Upper lobe of left lung (tissue), 4 donors: ENCODE results near the gene CA4.

Experiments used
- CTCF ChIP-seq, 6 experiments: fragments of 450-650 bp in 4 of 6; fragments of 200-600 bp in 2 of 6; sonication (generic) in 2 of 6; IDR thresholded peaks; one replicate each; pipeline ENCODE4 v1.5.1; 2016 to 2019; ENCODE audit warnings: antibody characterized with exemption in 6 of 6
- POLR2AphosphoS5 ChIP-seq, 2 donors: sonication (generic); formaldehyde crosslinking; IDR thresholded peaks; one replicate each; pipeline ENCODE4 v1.5.1; 2017; ENCODE audit warnings: antibody characterized with exemption in 2 of 2

DNA sequence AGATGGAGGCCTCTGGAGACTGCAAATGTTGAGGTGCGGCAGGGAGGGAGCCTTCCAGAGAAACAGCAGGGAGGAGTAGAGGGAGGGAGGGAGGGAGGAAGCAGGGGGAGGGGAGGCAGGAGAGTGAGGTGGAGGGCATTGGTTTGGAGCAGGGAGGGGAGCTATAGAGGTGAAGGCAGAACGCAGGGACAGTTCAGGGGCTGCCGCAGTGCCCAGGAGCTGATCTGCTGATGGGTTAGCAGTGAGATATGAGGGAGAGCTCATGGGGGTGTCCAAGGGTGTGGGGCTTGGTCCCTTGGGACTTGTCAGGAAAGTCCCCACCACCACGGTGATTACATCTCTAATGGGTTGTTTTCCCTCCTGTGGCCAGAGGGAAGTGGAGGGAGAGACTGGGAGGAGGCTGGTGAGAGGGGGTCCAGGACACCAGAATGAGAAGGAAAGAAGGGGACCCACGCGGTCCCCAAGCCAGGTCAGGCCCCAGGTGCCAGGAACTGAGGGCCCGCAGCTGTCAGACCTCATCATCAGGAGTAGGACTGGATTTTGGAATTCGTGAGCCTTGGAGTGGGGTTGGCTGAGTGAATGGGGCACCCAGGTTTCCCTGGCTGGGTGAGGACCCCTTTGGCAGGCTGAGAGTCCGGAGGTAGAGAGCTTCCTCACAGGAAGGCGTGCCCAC is 11.2 kb downstream of the CA4 start:
- TF ChIP-seq CTCF (IDR thresholded peaks at IDR 0.05), result no peak
- no peak for TF ChIP-seq POLR2AphosphoS5 (IDR thresholded peaks at IDR 0.05)
